Iris pigment epithelial cell (primary cell): Measurements from ENCODE around the gene SLX4.

Source experiments
- DNase-seq: peaks from one replicate; pipeline ENCODE4 v3.0.0-alpha.2; 2011; ENCODE audit warnings: low read depth

The SLX4 gene

GRCh38 chr16:3580251-3580651 lies 31.2 kb downstream of the SLX4 start:
- no peak for DNase-seq

GRCh38 chr16:3579776-3580175 lies 31.6 kb downstream of the SLX4 start:
- DNase-seq = no peak

- DNase-seq = no peak
These were observed 32.5 kb downstream of the SLX4 start for GRCh38 chr16:3578610-3579551.

- no peak for DNase-seq
These were observed 33.3 kb downstream of the SLX4 start for GRCh38 chr16:3578121-3578520.

- DNase-seq = no peak
These were observed 34.1 kb downstream of the SLX4 start, which contains the start of gene NLRC3 for GRCh38 chr16:3577302-3577752. NLRC3 (minus strand) TSS chr16:3577403; CDS start chr16:3565036, 12,367 bp downstream.

GRCh38 chr16:3576211-3576610 lies 35.2 kb downstream of the SLX4 start:
- no peak for DNase-seq

- no peak for DNase-seq
These were observed 35.9 kb downstream of the SLX4 start for GRCh38 chr16:3575491-3575890.

GRCh38 chr16:3574195-3574594 lies 37.2 kb downstream of the SLX4 start:
- DNase-seq = no peak

GRCh38 chr16:3573146-3573815 lies 38.1 kb downstream of the SLX4 start:
- no peak for DNase-seq

GRCh38 chr16:3570420-3571062 lies 40.9 kb downstream of the SLX4 start:
- DNase-seq = no peak

GRCh38 chr16:3569851-3570250 lies 41.6 kb downstream of the SLX4 start:
- no peak for DNase-seq

- no peak for DNase-seq
These were observed 44.4 kb downstream of the SLX4 start for GRCh38 chr16:3566990-3567389.

- no peak for DNase-seq
These were observed 46.6 kb downstream of the SLX4 start for GRCh38 chr16:3564889-3565141.

- no peak for DNase-seq
These were observed 47.1 kb downstream of the SLX4 start for GRCh38 chr16:3564130-3564888.

GRCh38 chr16:3562914-3563480 lies 48.4 kb downstream of the SLX4 start:
- no peak for DNase-seq

GRCh38 chr16:3561626-3562025 lies 49.8 kb downstream of the SLX4 start:
- DNase-seq = no peak

GRCh38 chr16:3554351-3554928 lies 57.0 kb downstream of the SLX4 start:
- DNase-seq = no peak

- DNase-seq = no peak
These were observed 58.1 kb downstream of the SLX4 start for GRCh38 chr16:3553138-3553923.

- no peak for DNase-seq
These were observed 60.3 kb downstream of the SLX4 start for GRCh38 chr16:3550851-3551847.
